ENCODE data around the gene STK26. TPM values are rescaled to one million over a fixed set of nuclear protein-coding genes. Genes with fewer than 3 reads are reported as not detected.

Gene STK26
- total and polyA plus RNA-seq, 8 donors = 1.6 to 4.5 (median 2.4) TPM

Other genes with a start within 250 kb of the STK26 start
- not detected for gene FRMD7, start 104.7 kb downstream of the STK26 start, total RNA-seq
- gene FRMD7, start 104.7 kb downstream of the STK26 start, polyA plus RNA-seq = under 1 TPM in 1 of 2 donors, not detected in 1; 0.02 TPM
- gene RAP2C, start 196.1 kb downstream of the STK26 start, total RNA-seq = 10 to 100 TPM in 2 of 6 donors, 1 to 10 TPM in 4; 6.2 to 15.1 (median 8.3) TPM
- gene RAP2C, start 196.1 kb downstream of the STK26 start, polyA plus RNA-seq = 10 to 100 TPM in 1 of 2 donors, 1 to 10 TPM in 1; 7.7 to 10.6 TPM